A673 (cell line): ENCODE results near the gene ANGEL2. TPM values are rescaled to one million over a fixed set of nuclear protein-coding genes. Genes with fewer than 3 reads are reported as not detected.

Source experiments
- BruUV-seq: library from RNA; stranded (reverse); fragments of 400-500 nt; replicated peaks from 2 replicates; lab custom pipeline; 2021; lab: Mats Ljungman, UMichigan
- CTCF ChIA-PET: fragments of 300-600 bp; sonication (Branson Sonifier 250); formaldehyde crosslinking; loops from one replicate; lab custom pipeline; 2022; ENCODE audit warnings: antibody characterized with exemption; lab: Charles Lee
- POLR2A ChIA-PET: fragments of 300-600 bp; sonication (Branson Sonifier 250); formaldehyde crosslinking; loops from one replicate; lab custom pipeline; 2022; ENCODE audit warnings: antibody characterized with exemption; ENCODE audit not compliant: low non-redundant PET; lab: Charles Lee
- DNase-seq: peaks from one replicate; pipeline ENCODE4 v3.0.0-alpha.2; 2015; ENCODE audit warnings: low spot score
- H3K27ac ChIP-seq: fragments of 200-600 bp; sonication (generic); 2 replicates; pipeline ENCODE4 v1.5.1; 2016; ENCODE audit warnings: mixed run types, low read depth, mild to moderate bottlenecking, mixed read lengths, antibody characterized with exemption, low read length; ENCODE audit not compliant: poor library complexity, severe bottlenecking
- H3K27me3 ChIP-seq: fragments of 200-600 bp; sonication (generic); replicated peaks from 2 replicates; pipeline ENCODE4 v1.6.1; 2017; ENCODE audit warnings: mixed run types, low read depth, mild to moderate bottlenecking, mixed read lengths, antibody characterized with exemption, low read length; ENCODE audit not compliant: insufficient read depth, poor library complexity
- H3K36me3 ChIP-seq: fragments of 200-600 bp; sonication (generic); 2 replicates; pipeline ENCODE4 v1.6.1; 2016; ENCODE audit warnings: mixed run types, mild to moderate bottlenecking, mixed read lengths, antibody characterized with exemption, low read length; ENCODE audit not compliant: insufficient read depth, poor library complexity, severe bottlenecking
- H3K4me1 ChIP-seq: fragments of 200-600 bp; sonication (generic); 2 replicates; pipeline ENCODE4 v1.6.1; 2017; ENCODE audit warnings: mixed run types, mild to moderate bottlenecking, mixed read lengths, antibody characterized with exemption, low read length; ENCODE audit not compliant: insufficient read depth, poor library complexity, severe bottlenecking
- H3K4me3 ChIP-seq: fragments of 200-600 bp; sonication (generic); 2 replicates; pipeline ENCODE4 v1.5.1; 2016; ENCODE audit warnings: low read depth, mixed run types, mild to moderate bottlenecking, mixed read lengths, low read length; ENCODE audit not compliant: poor library complexity, severe bottlenecking
- H3K9me3 ChIP-seq: fragments of 200-600 bp; sonication (generic); 2 replicates; pipeline ENCODE4 v1.6.1; 2016; ENCODE audit warnings: mixed run types, low read depth, mild to moderate bottlenecking, mixed read lengths, antibody characterized with exemption, low read length; ENCODE audit not compliant: poor library complexity, severe bottlenecking
- CTCF ChIP-seq: fragments of 300-800, 200-600 bp; sonication (generic); conservative IDR thresholded peaks from 2 replicates; pipeline ENCODE4 v1.5.1; 2017; ENCODE audit warnings: low read depth, mild to moderate bottlenecking, antibody characterized with exemption, low read length, moderate library complexity, mixed read lengths
- EZH2 ChIP-seq: fragments of 200-600 bp; sonication (generic); IDR thresholded peaks from 2 replicates; pipeline ENCODE4 v1.6.1; 2017; ENCODE audit warnings: borderline replicate concordance, low read depth, mild to moderate bottlenecking, mixed read lengths, antibody characterized with exemption, low read length; ENCODE audit not compliant: poor library complexity, severe bottlenecking
- intact Hi-C: fragments of 100-400 bp; cut with micrococcal nuclease; formaldehyde crosslinking; loops from one replicate; pipeline ENCODE4 v1.10.0; 2022; ENCODE audit not compliant: unreplicated experiment
- total RNA-seq: library from RNA; stranded (reverse); gene quantifications from 2 replicates; pipeline ENCODE4 v1.2.3, GENCODE V29; 2021

Gene ANGEL2
- total RNA-seq, 1 experiment from 2014 or later: 36.3 TPM

GRCh38 chr1:212944229-212944901, 71.3 kb downstream of the ANGEL2 start:
- CTCF ChIA-PET: no interaction called here
- BruUV-seq: no TSS peak
- Histone ChIP-seq H3K9me3 (no peaks in the 10 kb centered on the region), H3K4me1 (no peaks in the 10 kb centered on the region), H3K27me3 (no peaks in the 10 kb centered on the region), H3K36me3 (no peaks in the 10 kb centered on the region), H3K27ac (no peak overlapping the region), H3K4me3 (no peak overlapping the region)
- intact Hi-C loops: no loop called here
- no peak for DNase-seq
- no peak for TF ChIP-seq EZH2
- no peak for TF ChIP-seq CTCF
- POLR2A ChIA-PET: no interaction called here

DNA sequence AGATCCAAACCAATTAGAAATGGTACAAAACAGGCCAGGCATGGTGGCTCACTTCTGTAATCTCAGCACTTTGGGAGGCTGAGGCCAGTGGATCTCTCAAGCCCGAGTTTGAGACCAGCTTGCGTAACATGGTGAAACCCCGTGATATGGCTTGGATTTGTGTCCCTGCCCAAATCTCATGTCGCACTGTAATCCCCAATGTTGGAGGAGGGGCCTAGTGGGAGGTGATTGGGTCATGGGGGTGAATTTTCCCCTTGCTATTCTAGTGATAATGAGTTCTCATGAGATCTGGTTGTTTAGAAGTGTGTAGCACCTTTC, 72.3 kb downstream of the ANGEL2 start:
- no peaks in the 10 kb centered on the region for H3K4me1 ChIP-seq
- POLR2A ChIA-PET: no interaction called here
- TF ChIP-seq CTCF: no peak
- TF ChIP-seq EZH2: no peak

DNA sequence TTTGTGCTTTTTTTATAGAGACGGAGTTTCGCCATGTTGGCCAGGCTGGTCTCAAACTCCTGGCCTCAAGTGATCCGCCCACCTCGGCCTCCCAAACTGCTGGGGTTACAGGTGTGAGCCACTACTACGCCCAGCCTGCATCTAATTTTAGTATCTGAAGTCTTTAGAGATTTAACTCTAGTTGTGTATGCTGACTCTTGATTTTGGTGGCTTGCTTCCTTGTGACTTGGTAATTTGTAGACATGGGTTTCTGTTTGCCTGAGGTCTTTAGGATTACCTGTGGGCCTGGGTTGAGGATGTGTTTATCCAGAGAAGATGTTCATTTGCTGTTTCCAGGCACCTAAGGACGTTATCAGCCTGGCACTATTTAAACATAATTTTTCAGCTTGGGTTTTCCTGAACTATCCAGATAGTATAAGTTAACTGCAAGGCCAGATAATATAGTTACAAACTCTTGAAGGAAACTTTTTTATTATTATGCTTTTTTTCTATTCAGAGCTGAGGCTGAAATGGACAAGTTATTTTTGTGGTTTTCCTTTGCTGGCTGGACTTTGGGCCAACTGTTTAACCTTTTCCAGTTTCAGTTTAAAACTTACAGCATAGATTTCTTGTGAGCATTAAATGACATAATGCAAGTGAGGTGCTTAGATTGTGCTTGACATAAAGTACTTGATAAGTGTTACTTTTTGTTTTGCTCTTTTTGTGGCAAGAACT, 72.8 kb downstream of the ANGEL2 start:
- intact Hi-C loops: no loop called here
- H3K27ac ChIP-seq: no peak overlapping the region
- CTCF ChIA-PET: no interaction called here

More for the DNA sequence above, 72.3 kb downstream of the ANGEL2 start:
- no peak for DNase-seq
- Histone ChIP-seq H3K27ac (no peak overlapping the region), H3K27me3 (no peaks in the 10 kb centered on the region), H3K9me3 (no peaks in the 10 kb centered on the region), H3K36me3 (no peaks in the 10 kb centered on the region), H3K4me3 (no peak overlapping the region)
- BruUV-seq: no TSS peak
- CTCF ChIA-PET: no interaction called here
- intact Hi-C loops: no loop called here

More for the DNA sequence above, 72.8 kb downstream of the ANGEL2 start:
- no peak overlapping the region for H3K4me3 ChIP-seq
- H3K4me1 ChIP-seq: no peaks in the 10 kb centered on the region
- BruUV-seq: no TSS peak
- TF ChIP-seq EZH2 (no peak), CTCF (no peak)
- H3K9me3 ChIP-seq: no peaks in the 10 kb centered on the region
- POLR2A ChIA-PET: no interaction called here
- DNase-seq: no peak
- H3K27me3 ChIP-seq: no peaks in the 10 kb centered on the region
- H3K36me3 ChIP-seq: no peaks in the 10 kb centered on the region

Other genes with a start within 250 kb of the ANGEL2 start
- gene NSL1, start 224.1 kb downstream of the ANGEL2 start, total RNA-seq: 48.5 and 53.6 TPM in 2 replicates
- gene TATDN3, start 224.0 kb downstream of the ANGEL2 start, total RNA-seq: 17.3 and 22.6 TPM in 2 replicates
- gene SPATA45, start 168.2 kb downstream of the ANGEL2 start, total RNA-seq: 1.1 TPM in 1 of 2 replicates, not detected in the other
- 20.7 and 26.4 TPM in 2 replicates for gene FLVCR1, start 157.6 kb downstream of the ANGEL2 start, total RNA-seq
- 2.7 and 4.3 TPM in 2 replicates for gene VASH2, start 65.3 kb downstream of the ANGEL2 start, total RNA-seq
- gene RPS6KC1, start 35.4 kb upstream of the ANGEL2 start, total RNA-seq: 15.8 and 17.1 TPM in 2 replicates